Cortex of kidney (tissue), 1 donor: ENCODE results near the gene THADA.
"Not testable (repeated sequence)": the region's sequence is repeated elsewhere in the genome, so short reads cannot be mapped to it uniquely, and the experiment has no call there.

Source experiments
- DNase-seq: peaks from one replicate; lab custom pipeline; 2025; lab: John Stamatoyannopoulos, UW

Gene THADA

DNA sequence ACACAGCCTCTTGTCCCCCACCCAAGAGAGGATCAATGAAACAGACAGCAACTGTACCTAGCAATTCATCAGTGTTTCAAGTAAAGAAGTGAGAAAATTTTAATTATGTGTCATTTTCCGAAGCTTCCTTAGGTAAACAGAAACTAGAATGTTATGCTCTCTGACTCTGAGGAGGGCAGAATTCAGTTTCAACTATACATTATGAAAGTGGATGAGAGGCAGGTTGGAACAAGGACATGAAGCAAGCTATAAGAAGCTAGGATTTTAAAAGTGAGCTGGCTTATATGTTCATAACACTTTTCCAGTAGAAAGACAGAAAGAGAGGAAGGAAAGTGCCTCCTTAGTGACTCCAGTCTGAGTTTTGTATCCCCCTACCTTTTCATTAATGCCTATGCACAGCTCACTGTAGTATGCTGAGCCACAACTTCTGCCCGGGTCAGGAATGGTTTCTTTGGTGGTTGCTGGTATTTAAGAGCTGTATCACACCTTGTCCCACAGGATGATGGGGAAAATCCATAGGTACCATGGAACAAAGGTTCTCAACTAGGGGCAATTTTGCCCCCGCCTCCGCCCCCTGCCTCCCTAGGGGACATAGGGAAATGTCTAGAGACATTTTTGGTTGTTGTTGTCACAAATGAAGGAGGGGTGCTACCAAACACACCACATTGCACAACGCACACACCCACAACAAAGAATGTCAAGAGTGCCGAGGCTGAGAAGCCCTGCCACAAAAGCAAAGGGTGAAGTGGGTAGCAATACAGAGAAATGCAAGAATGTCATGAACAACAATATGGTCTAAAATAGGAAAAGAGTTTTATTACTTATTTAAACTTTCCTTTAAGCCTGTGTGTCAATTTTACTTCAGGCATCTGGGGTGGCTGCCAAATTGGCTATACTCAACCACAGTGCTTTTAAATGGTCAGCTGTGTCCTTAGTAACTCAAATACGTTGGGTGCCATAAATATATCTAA, 208.5 kb downstream of the THADA start:
- no peak for DNase-seq

DNA sequence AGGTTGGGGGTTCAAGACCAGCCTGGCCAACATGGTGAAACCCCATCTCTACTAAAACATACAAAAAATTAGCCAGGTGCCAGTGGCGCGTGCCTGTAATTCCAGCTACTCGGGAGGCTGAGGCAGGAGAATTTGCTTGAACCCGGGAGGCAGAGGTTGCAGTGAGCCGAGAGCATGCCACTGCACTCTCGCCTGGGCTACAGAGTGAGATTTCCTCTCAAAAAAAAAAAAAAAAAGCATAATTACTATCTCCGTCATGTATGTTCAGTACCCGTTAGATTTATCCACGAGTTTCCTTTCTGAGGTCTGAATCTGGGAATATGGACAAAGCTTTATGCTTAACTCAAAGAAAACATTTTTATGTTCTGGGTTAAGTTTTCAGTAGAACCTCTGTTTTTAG, 209.2 kb downstream of the THADA start:
- DNase-seq, result not testable (repeated sequence)

DNA sequence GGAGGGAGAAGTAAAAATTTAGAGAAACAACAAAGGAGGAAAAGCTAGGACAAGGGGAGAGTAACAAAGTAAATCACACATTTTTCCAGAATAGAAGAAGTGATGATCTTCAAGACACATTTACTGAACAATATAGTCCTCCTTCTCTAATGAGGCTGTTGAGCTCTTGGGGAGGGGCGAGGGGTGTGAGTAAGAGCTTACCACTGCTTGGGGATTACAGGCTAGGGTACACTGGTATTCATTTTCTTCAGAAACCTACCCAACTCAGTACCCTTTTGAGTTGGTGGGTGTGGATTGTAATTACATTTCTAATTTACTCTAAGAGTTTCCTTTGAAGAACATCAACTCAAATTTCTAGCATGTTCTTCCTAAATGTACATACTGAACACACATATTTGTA, 211.7 kb downstream of the THADA start:
- DNase-seq, result no peak

DNA sequence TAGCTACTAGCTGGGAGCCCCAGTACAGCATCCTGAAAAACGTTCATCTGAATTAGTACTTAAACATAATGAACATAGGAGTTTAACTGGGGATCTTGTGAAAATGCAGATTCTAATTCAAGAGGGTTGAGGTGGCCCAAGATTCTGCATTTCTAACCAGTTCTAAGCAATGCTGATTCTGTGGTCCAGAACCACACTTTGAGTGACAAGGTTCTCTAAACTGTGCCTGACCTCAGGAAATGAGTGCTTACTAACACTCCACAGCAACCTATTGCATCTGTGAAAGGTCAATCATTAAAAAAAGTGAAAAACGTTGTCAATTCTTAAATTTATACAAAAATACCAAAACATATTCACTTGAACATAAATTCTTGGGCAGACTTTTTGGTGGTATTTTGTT, 212.3 kb downstream of the THADA start:
- no peak for DNase-seq

DNA sequence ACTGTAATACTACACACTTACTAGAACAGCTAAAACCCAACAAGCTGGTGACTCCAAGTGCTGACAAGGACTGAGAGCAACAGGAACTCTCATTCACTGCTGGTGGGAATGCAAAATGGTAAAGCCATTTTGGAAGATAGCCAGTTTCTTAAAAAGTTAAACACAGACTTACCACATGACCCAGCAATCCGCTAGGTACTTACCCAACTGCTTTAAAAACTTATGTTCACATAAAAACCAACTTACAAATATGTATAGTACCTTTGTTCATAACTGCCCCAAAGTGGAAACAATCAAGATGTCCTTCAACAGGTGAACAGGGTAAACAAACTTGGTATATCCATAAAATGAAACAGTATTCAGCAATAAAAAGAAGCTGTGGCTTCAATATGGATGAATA, 216.3 kb downstream of the THADA start:
- no peak for DNase-seq

DNA sequence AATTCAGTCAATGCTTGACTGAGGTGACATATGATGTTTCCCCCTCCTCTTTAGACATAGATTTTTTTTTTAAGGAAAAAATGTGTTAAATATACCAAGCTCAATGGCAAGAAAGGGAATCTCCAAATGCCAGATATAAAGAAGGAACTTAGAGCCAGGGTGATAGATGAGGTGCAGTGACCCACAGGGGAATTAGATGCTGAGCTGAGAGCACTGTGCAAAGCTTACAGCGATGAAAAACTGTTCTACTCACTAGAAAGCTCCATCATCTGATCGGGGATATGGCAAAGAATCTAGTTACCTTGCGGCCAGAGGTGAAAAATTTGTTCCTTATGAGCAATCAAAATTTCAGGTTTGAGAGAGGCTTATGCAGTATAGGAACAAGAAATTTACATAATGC, 218.5 kb downstream of the THADA start:
- no peak for DNase-seq

DNA sequence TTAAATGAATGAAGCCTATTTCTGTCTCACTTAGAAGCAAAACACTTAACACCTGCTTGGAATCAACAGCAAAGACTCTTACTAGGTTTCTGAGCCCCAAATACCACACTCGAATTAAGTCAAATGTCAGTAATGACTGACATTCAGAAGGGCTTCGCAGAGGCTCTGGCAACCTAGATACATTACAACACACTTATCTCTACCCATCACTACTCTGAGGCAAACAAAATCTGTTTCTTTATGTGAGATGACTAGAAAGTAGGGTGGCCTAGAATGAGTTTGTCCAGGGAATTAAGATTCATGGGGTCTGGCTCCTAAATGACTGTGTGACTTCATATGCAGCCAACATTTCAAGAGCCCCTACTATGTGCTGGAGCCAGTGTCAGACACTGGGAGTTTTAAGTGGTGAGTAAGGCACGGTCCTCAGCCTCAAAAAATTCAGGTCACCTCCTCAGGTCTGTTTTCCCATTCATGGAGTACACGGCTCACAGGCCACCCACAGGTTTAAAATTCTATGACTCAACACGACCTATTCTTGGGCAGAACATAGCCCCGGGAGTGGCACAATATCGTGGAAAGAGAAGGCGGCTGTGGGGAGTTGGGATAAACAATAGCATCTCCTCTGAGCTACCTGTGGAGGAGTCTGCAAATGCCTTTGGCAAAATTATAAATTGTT, 219.2 kb downstream of the THADA start:
- no peak for DNase-seq

DNA sequence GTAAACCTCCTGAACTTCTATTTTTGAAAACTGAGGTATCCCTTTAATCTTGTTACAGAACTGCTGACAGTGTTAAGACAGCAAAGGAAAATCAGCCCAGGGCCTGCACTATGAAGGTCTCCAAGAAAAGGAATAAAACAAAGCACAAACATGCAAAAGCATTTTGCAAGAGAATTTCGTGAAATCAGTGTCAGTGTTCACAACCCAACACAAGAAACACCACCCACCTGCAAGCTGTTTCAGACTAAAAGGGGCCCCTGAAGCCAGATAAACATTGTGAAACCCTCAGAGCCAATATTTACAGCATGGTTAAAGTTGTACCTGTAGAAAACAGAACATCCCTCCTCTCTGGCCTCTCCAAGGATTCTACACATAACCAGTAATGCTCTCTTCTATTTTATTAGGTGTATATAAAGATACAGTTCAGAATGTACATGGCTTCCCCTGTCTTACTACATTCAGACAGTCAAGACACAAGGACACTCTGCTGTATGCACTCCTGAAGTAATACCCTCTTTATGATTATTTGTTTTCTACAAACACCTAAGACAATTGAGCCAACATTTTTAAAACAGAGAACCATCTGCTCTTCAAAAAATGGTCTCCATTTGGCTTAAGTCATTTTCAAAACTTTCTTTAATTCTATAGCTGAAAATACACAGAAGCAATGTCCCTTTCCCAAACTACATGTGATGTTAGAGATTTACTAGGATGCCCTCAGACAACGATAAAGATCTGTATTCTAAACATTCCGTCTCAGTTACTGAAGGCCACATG, 219.9 kb downstream of the THADA start:
- no peak for DNase-seq

DNA sequence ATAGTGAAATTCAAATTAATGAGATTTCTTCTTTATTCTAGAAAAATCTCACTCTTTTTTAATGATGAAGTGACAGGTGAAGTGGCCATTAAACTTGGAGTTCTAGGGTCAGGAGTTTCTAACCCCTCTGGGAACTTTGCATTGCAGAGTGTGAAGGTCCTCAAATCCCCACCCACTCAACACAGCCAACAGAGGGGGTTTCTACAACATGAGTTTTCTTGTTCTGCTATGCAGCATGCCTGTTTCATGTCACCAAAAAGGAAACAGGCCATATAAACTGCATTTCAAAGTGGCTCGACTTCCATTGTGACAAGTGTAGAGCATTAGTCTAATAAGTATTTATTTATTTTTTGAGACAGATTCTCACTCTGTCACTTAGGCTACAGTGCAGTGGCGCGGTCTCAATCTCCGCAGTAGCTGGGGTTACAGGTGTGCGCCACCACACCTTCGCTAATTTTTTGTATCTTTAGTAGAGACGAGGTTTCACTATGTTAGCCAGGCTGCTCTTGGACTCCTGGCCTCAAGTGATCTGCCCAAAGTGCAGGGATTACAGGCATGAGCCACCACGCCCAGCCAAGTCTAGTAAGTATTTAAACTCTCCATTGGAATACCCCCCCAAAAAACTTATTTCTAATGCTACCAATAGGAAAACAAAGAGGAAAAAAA, 223.3 kb downstream of the THADA start:
- no peak for DNase-seq

DNA sequence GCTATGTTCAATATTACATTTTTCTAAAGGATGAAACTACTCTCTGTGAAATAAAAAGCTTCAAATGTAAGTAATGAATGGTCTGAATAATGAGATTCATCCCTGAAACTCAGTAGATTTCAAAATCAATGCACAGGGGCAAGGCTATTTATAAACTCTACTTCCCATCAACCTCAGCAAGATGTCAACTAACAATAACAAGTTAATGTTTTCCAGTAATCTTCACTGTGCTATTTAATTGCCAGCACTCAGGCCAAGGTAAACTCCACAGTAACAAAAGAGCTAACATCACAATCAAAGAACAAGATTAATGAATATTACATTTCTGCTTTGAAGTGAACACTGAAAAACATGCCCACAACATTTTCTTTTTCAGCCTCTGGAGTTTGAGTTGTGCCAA, 225.1 kb downstream of the THADA start:
- no peak for DNase-seq

DNA sequence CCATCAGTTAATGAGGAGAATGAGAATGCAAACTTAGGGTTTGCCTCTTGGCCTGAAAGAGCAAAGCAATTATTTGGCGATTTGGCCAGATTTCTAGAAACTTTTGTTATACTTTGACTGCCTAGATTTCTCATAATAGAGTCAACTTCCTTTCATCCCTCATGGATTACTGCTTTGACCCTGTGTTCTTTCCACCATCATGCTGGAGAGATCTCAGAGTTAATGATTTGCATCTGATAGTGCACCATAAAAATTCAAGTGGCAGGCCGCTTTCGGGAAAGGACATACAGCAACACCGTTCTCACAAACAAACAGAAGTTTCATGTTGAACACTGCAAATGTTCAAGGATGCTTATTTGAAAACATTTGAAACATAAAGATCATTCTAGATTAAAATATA, 225.7 kb downstream of the THADA start:
- no peak for DNase-seq

DNA sequence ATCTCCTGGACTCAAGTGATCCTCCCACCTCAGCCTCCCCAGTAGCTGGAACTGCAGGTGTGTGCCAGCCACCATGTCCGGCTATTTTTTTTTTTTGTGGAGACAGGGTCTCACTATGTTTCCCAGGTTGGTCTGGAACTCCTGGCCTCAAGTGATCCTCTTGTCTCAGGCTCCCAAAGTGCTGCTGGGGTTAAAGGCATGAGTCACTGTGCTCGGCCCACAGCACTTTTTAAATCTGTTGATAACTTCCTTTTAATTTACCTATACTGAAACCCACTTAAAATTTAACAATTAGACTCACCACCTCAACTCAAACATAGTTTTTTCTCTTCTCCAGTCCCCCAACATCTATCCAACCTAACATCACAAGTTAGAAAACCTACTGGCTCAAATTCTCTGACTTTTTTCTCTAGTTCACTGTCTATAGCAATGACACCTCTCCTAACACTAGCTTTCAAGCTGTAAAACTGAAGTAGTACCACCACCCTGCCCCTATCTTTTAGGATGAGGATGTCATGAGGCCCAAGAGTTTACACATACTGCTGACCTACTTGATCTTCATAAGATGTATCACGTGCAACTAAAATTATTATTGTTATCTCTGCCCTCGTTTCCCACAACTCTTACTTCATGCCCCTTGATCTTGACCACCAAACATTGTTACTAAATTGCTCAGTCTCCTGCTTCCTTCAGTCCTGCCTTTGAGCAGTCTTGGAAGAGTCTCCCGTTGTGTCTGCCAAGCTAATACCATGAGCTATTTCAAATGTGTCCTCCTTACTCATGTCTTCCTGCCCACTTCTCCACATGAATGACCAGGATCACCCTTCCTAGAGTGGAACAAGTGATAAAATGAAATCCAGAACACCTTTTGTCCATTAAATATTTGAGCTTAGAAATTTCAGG, 227.1 kb downstream of the THADA start:
- no peak for DNase-seq

DNA sequence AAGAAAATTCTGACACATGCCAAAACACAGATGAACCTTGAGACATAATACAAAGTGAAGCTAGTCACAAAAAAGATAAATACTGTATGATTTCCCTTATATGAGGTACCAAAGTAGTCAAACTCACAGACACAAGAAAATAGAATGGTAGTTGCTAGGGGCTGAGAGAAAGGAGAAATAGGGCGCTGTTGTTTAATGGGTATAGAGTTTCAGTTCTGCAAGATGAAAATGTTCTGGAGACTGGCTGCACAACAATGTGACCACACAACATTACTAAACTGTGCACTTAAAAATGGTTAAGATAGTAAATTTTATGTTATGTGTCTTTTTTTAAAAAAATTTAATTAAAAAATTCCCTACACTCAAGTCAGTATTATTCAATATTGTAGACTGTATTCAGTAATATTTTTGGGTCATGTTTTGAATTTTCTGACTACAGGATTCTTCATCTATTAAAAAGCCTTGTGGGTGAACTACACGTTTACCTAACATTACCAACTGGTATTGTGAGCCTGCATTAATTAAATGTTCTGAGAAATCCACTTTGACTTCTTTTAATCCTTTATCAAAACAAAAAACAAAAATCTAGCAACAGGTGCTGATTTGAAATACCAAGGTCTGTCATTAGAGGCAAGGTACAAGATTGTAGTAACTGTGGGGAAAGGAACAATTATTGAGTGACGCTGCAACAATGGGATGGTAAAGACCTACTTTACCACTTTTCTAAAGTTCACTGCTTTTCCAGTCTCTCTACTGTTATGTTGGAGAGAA, 228.6 kb downstream of the THADA start:
- no peak for DNase-seq

DNA sequence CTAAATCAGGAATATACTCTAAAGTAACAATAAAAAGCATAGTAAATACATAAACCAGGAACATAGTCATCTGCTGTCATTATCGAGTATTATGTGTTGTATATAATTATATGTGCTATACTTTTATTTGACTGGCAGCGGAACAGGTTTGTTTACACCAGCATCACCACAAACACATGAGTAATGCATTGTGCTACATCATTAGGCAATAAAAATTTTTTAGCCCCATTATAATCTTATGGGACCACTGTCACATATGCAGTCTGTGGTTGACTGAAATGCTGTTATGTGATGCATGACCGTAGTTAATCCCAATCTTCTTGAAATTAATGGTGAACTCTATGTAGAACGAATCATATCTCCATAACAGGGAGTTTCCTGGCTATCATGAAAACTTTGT, 232.7 kb downstream of the THADA start:
- DNase-seq, result no peak

DNA sequence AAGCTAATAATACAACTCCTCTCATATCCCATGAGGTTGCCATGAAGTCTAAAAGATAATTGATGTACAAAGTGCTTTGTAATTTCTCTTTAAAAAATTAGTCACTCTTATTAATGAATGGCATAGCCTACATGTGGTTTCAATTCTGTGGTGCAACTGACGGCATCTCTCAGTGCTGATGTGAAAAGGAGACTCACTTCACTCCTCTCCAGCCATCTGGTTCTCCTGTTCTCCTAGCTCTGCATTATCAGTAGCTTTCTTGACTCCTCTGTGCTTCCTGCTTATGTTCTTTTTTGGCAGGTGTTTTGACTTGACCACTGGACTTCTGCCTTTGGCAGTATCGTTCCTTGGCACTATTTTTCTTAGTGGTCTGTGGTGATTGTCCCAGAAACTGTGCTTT, 234.6 kb downstream of the THADA start:
- no peak for DNase-seq

DNA sequence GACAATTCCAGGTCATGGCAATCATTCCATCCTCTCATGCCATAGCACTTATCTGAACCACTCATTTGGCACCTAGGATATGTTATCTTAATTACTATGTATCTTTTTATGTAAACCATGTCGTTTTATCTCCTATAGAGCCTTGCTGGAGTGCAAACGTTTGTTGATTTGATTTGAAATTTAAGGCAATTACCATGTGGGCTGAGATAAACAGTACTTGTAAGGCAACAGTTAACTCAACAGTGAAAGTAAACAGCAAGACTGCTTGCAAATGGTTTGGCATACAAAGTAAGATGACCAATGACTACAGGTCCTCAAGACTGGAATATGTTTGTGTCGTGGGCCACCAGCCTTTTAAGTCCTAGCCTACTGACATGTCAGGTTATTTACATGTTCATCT, 235.7 kb downstream of the THADA start:
- DNase-seq, result no peak

DNA sequence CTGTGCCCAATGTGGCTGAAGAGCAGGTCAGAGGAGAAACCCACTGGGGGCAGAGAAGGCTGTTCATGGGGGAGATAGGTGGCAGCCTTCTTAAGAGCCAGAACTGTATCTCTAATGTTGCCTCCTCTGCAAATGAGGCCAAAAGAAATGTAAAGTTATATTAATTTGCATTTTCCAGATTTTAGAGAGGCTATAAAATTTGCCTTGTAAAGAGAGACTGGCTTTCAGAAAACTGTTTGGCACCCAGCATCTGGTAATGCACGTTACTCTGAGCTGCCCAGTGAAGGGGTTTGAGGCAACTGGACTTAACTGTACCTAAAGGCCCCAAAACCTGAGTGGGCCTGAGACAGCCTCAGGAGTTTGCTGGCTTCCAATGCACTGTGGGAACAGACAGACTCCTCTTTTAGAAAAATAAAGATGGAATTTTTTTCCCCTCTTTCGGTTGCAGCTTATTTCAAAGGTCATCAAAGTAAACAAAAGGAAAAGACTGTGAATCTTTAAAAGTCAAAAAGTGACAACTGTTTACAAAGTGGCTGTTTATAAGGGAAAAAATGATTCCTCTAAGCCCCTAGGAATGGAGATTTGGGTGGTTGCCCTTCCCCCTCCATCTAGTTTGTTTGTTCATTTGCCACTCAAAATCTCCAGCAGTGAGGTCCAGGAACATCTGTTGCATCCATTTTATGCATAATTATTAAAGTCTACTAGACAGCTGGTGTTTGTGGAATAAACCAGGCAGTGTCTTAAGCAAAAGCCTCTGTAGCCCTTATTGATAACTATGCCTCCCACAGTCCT, 237.2 kb downstream of the THADA start:
- DNase-seq, result no peak

DNA sequence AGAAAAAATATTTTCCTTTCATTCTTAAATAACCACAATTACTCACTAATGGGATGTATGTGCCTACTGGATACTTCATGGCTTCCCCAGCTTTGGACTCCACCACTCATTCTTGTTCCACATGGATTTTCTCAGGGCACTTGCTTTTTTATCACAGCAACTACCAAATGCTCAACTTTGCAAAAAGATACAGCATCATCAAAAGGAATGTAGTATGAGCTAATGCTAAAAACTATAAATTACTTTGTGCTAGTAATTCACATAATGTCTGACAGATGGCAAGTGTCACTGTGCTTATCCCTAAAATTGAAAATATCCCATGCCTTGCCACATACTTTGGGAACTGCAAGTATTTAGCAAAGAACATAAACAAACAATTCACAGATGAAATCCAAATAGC, 239.1 kb downstream of the THADA start:
- no peak for DNase-seq

DNA sequence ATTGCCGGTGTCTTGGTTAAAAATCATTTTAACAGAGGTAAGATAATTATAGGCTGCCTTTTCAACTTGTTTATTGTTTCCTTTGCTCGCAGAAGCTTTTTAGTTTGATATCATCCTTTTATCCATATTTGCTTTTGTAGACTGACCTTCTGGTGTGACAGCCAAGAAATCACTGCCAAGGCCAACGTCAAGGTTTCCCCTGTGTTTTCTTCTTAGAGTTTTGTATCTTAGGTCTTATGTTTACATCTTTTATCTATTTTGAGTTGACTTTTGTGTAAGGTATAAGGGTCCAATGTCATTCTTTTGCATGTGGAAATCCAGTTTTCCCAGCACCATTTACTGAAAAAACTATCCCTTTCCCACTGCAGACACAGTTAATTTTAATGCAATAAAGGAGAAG, 240.4 kb downstream of the THADA start:
- DNase-seq, result no peak
